NB4 (cell line): ENCODE measurements around the gene ZNF546.

ENCODE experiments used
- CTCF ChIP-seq: IDR thresholded peaks from one replicate; pipeline ENCODE4 v1.5.1; 2012; ENCODE audit warnings: low read depth, low read length
- MAX ChIP-seq: IDR thresholded peaks from 2 replicates; pipeline ENCODE4 v1.6.1; 2011; ENCODE audit warnings: low read depth, low read length
- MYC ChIP-seq: IDR thresholded peaks from 2 replicates; pipeline ENCODE4 v1.6.1; 2011; ENCODE audit warnings: low read depth, low read length
- POLR2A ChIP-seq: IDR thresholded peaks from 2 replicates; pipeline ENCODE4 v1.6.1; 2011; ENCODE audit warnings: mild to moderate bottlenecking; ENCODE audit not compliant: insufficient read length; ENCODE audit errors: extremely low read depth

- no peak for TF ChIP-seq POLR2A
- TF ChIP-seq CTCF = no peak
- no peak for TF ChIP-seq MYC
- no peak for TF ChIP-seq MAX
These were observed 26.5 kb upstream of the ZNF546 start for GRCh38 chr19:39970425-39970674.
